SIG-M5 (cell line): ENCODE measurements around the gene WNK2.

Source experiments
- DNase-seq: peaks from one replicate; lab custom pipeline; 2025; lab: John Stamatoyannopoulos, UW

Gene WNK2

GRCh38 chr9:93200449-93200742 is 16.5 kb downstream of the WNK2 start:
- no peak for DNase-seq

- no peak for DNase-seq
Observed at GRCh38 chr9:93200989-93201334, 17.0 kb downstream of the WNK2 start.

GRCh38 chr9:93203026-93203717 is 19.2 kb downstream of the WNK2 start:
- DNase-seq, result no peak

GRCh38 chr9:93203718-93204469 is 20.0 kb downstream of the WNK2 start:
- DNase-seq, result no peak

- no peak for DNase-seq
Observed at GRCh38 chr9:93204470-93205043, 20.6 kb downstream of the WNK2 start.

- DNase-seq, result no peak
Observed at GRCh38 chr9:93205045-93205768, 21.3 kb downstream of the WNK2 start.

- DNase-seq, result no peak
Observed at GRCh38 chr9:93205896-93206575, 22.1 kb downstream of the WNK2 start.

GRCh38 chr9:93206576-93207155 is 22.7 kb downstream of the WNK2 start:
- DNase-seq, result no peak

GRCh38 chr9:93207326-93207814 is 23.4 kb downstream of the WNK2 start:
- no peak for DNase-seq

- no peak for DNase-seq
Observed at GRCh38 chr9:93207860-93208734, 24.2 kb downstream of the WNK2 start.

GRCh38 chr9:93209097-93209496 is 25.2 kb downstream of the WNK2 start:
- DNase-seq, result no peak

- no peak for DNase-seq
Observed at GRCh38 chr9:93209576-93210323, 25.8 kb downstream of the WNK2 start.

- no peak for DNase-seq
Observed at GRCh38 chr9:93210324-93210973, 26.5 kb downstream of the WNK2 start.

- no peak for DNase-seq
Observed at GRCh38 chr9:93210974-93211653, 27.2 kb downstream of the WNK2 start.

GRCh38 chr9:93211654-93212001 is 27.7 kb downstream of the WNK2 start:
- DNase-seq, result no peak

- DNase-seq, result no peak
Observed at GRCh38 chr9:93212409-93212808, 28.5 kb downstream of the WNK2 start.

GRCh38 chr9:93216073-93216365 is 32.1 kb downstream of the WNK2 start:
- DNase-seq, result no peak

GRCh38 chr9:93217706-93218105 is 33.8 kb downstream of the WNK2 start:
- DNase-seq, result no peak

GRCh38 chr9:93218161-93218560 is 34.2 kb downstream of the WNK2 start:
- DNase-seq, result no peak
